ENCODE results near the gene CES4A.

DNA sequence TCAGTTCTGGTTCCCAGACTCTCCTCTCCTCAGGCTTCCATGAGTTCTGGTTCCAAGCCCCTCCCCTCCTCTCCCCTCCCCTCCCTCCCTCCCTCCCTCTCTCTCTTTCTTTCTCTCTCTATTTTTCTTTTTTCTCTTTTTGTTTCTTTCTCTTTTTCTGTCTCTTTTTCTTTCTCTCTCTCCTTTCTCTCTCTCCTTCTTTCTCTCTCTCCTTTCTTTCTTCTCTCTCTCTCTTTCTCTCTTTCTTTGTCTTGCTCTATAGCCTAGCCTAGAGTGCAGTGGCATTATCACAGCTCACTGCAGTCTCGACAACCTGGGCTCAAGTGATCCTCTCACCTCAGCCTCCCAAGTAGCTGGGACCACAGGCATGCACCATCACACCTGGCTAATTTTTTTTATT is 28.1 kb upstream of the CES4A start:
- TF ChIP-seq CTCF (IDR thresholded peaks at IDR 0.05) (no peak), POLR2A (IDR thresholded peaks at IDR 0.05) (no peak)

Data from Peyer's patch (tissue), 4 donors.